Epithelial cell of proximal tubule (primary cell): ENCODE results near the gene MRPS5. TPM values are rescaled to one million over a fixed set of nuclear protein-coding genes. Genes with fewer than 3 reads are reported as not detected.
"Not testable (repeated sequence)": the region's sequence is repeated elsewhere in the genome, so short reads cannot be mapped to it uniquely, and the experiment has no call there.

Experiments
- DNase-seq: peaks from one replicate; pipeline ENCODE4 v3.0.0-alpha.2; 2011; ENCODE audit warnings: low read depth
- H3K4me3 ChIP-seq: 2 replicates; pipeline ENCODE4 v1.5.1; 2011; ENCODE audit warnings: low read depth, mild to moderate bottlenecking, low read length
- total RNA-seq: library from RNA; depleted of rRNA; stranded (reverse); fragments of >200 nt; gene quantifications from 2 replicates; pipeline ENCODE4 v1.2.3, GENCODE V29; 2015
- TF ChIP-seq, protein P1 (sequence below): conservative IDR thresholded peaks from 2 replicates; pipeline ENCODE4 v1.5.1; 2012; ENCODE audit warnings: low read depth, mild to moderate bottlenecking, low read length

MRPS5 gene
- total RNA-seq, 1 donor from 2014 or later: 67.7 TPM

DNA sequence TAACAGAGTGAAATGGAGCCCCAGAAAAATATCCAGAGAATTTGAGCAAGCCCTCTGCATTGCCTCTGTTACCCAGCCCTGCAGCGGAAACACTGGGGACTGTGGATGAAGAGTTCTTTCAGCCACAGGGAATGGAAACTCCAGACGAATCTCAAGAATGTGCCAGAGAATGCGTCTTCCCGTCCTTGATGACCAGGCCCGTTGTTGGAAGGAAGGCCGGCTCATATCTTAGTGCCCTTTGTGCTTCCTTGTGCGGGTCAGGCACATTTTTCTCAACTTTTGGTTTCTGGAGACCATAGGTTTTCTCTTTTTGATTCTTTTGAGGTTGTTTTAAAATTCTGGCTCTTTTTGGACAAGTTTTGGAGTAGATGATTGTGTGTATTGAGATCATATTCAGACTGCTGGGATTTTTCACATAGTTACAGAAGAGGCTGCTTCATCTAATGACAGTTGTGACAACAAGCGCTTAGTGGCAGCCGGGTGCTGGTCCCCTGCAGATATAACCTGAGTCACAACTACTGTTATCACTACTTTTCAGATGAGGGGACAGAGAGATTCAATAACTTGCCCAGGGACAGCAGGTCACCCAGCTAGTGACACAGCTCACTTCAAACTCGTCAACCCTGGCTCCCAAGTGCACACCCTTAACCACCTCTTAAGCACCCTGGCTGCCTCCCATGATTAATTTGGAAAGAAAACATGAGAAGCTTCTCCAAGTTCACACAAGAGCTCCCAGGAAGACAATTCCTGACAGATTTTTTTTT lies 80.4 kb downstream of the MRPS5 start:
- no peak for DNase-seq
- TF ChIP-seq, protein P1, sequence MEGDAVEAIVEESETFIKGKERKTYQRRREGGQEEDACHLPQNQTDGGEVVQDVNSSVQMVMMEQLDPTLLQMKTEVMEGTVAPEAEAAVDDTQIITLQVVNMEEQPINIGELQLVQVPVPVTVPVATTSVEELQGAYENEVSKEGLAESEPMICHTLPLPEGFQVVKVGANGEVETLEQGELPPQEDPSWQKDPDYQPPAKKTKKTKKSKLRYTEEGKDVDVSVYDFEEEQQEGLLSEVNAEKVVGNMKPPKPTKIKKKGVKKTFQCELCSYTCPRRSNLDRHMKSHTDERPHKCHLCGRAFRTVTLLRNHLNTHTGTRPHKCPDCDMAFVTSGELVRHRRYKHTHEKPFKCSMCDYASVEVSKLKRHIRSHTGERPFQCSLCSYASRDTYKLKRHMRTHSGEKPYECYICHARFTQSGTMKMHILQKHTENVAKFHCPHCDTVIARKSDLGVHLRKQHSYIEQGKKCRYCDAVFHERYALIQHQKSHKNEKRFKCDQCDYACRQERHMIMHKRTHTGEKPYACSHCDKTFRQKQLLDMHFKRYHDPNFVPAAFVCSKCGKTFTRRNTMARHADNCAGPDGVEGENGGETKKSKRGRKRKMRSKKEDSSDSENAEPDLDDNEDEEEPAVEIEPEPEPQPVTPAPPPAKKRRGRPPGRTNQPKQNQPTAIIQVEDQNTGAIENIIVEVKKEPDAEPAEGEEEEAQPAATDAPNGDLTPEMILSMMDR: no peak
- H3K4me3 ChIP-seq: no peak overlapping the region

DNA sequence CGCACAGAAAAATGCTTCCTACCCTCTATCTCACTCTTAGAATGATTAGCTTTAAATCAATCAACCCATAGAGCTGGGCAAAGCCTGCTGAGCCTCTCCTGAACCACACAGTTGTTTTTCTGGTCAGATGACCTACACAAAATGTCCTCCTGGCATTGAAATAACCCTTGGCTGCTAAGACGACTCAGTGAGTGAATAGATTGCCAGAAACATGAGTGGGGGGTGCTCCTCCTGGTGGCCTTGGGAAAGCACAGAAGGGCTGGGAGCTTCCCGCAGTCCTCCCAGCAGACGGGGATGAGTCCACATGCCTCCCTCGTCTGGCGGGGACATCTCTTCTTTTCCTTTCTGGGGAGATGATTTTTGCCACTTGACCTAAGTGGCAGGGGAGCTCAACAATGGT lies 81.2 kb downstream of the MRPS5 start:
- H3K4me3 ChIP-seq: no peak overlapping the region
- TF ChIP-seq, protein P1: no peak
- DNase-seq: no peak

- H3K4me3 ChIP-seq: no peak overlapping the region
- TF ChIP-seq, protein P1: no peak
These were observed 81.6 kb downstream of the MRPS5 start for GRCh38 chr2:95039978-95040377.

DNA sequence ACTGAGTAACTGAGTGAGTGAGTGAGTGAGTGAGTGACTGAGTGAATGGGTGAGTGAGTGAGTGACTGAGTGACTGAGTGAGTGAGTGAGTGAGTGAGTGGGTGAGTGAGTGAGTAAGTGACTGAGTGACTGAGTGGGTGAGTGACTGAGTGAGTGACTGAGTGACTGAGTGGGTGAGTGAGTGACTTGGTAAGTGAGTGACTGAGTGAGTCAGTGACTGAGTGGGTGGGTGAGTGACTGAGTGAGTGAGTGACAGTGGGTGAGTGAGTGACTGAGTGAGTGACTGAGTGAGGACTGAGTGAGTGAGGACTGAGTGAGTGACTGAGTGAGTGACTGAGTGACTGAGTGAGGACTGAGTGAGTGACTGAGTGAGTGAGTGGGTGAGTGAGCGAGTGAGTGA lies 82.2 kb downstream of the MRPS5 start:
- TF ChIP-seq, protein P1: no peak
- DNase-seq: no peak
- H3K4me3 ChIP-seq: no peak overlapping the region

More at GRCh38 chr2:95039978-95040377, 81.6 kb downstream of the MRPS5 start:
- DNase-seq: no peak

DNA sequence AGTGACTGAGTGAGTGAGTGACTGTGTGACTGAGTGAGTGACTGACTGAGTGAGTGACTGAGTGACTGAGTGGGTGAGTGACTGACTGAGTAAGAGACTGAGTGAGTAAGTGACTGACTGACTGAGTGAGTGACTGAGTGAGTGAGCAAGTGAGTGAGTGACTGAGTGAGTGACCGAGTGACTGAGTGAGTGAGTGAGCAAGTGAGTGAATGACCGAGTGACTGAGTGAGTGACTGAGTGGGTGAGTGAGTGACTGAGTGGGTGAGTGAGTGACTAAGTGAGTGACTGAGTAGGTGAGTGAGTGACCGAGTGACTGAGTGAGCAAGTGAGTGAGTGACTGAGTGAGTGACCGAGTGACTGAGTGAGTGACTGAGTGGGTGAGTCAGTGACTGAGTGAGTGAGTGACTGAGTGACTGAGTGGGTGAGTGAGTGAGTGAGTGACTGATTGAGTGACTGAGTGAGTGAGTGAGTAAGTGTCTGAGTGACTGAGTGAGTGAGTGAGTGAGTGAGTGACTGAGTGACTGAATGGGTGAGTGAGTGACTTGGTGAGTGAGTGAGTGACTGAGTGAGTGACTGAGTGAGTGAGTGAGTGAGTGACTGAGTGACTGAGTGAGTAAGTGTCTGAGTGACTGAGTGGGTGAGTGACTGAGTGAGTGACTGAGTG lies 82.8 kb downstream of the MRPS5 start:
- no peak for DNase-seq
- TF ChIP-seq, protein P1: no peak
- H3K4me3 ChIP-seq: no peak overlapping the region

GRCh38 chr2:95037841-95038585 lies 83.6 kb downstream of the MRPS5 start:
- not testable (repeated sequence) for DNase-seq

DNA sequence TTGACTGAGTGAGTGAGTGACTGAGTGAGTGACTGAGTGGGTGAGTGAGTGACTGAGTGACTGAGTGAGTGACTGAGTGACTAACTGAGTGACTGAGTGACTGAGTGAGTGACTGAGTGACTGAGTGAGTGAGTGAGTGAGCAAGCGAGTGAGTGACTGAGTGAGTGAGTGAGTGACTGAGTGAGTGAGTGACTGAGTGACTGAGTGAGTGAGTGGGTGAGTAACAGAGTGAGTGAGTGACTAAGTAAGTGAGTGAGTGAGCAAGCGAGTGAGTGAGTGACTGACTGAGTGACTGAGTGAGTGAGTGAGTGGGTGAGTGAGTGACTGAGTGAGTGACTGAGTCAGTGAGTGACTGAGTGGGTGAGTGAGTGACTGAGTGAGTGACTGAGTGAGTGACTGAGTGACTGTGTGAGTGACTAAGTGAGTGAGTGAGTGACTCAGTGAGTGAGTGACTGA lies 84.2 kb downstream of the MRPS5 start:
- H3K4me3 ChIP-seq: no peak overlapping the region
- DNase-seq: no peak
- TF ChIP-seq, protein P1: no peak

More at GRCh38 chr2:95037841-95038585, 83.6 kb downstream of the MRPS5 start:
- H3K4me3 ChIP-seq: not testable (repeated sequence)
